Measurements from ENCODE around the gene AKT3. TPM values are rescaled to one million over a fixed set of nuclear protein-coding genes. Genes with fewer than 3 reads are reported as not detected.

AKT3 gene
- total and polyA plus RNA-seq, 2 of the 8 experiments (the other 6 are each of a cell fraction or from before 2014, with no cell fraction given), result 6.0 to 36.4 TPM

DNA sequence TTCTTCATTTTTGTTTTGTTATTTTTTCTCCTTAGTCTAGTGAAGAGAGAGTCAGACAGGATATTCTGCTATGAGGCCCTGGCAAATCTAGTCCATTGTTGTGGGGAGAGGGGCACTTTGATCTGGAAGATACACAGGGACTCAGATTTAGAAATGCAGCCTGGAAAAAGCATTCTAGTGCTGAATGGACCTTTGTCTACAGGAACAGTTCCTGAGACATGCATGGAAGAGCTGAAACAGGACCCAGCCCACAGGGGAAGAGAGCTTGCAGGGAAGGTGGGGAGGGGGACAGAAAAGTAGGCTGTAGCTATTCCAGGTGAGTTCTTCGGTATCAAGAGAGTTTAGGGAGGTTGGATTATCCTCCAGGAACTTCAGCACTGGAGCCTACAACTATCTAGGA lies 98.5 kb downstream of the AKT3 start (continued):
- TF ChIP-seq CHD7 (IDR thresholded peaks at IDR 0.05; ENCODE audit: insufficient replicate concordance, low read length), result no peak
- no peak for TF ChIP-seq TAF1 (IDR thresholded peaks at IDR 0.05; ENCODE audit: low read depth, low read length)

Data from H1 (cell line).